Activated B cell treated with CpG ODN at 0.5 μM for 24 hours (primary cell): ENCODE results near the gene PHRF1. TPM values are rescaled to one million over a fixed set of nuclear protein-coding genes. Genes with fewer than 3 reads are reported as not detected.

ENCODE experiments used
- ATAC-seq: fragments of 200-7000 bp; cut with Tn5 transposase; one replicate; pipeline ENCODE4 v1.10.0; 2021; ENCODE audit warnings: low read depth, mild to moderate bottlenecking, moderate library complexity
- CTCF ChIA-PET: fragments of 350-600 bp; sonication (Branson Sonifier 250); formaldehyde crosslinking; loops from one replicate; lab custom pipeline; 2021; ENCODE audit warnings: antibody characterized with exemption; lab: Charles Lee
- POLR2A ChIA-PET: fragments of 350-600 bp; sonication (Branson Sonifier 250); formaldehyde crosslinking; loops from one replicate; lab custom pipeline; 2021; ENCODE audit warnings: antibody characterized with exemption; lab: Charles Lee
- DNase-seq: peaks from one replicate; pipeline ENCODE4 v3.0.0; 2022
- H3K27ac Mint-ChIP-seq: one replicate; pipeline ENCODE4 v1.8.0; 2020; ENCODE audit warnings: mixed read lengths
- H3K27me3 Mint-ChIP-seq: one replicate; pipeline ENCODE4 v1.8.0; 2021; ENCODE audit warnings: mixed read lengths
- H3K36me3 Mint-ChIP-seq: one replicate; pipeline ENCODE4 v1.8.0; 2021; ENCODE audit warnings: low read depth, mixed read lengths
- H3K4me1 Mint-ChIP-seq: one replicate; pipeline ENCODE4 v1.8.0; 2021; ENCODE audit warnings: mixed read lengths
- H3K4me3 Mint-ChIP-seq: one replicate; pipeline ENCODE4 v1.8.0; 2020; ENCODE audit warnings: mild to moderate bottlenecking, mixed read lengths
- H3K9me3 Mint-ChIP-seq: one replicate; pipeline ENCODE4 v1.8.0; 2020; ENCODE audit warnings: mixed read lengths
- CTCF ChIP-seq: fragments of 200-600 bp; IDR thresholded peaks from one replicate; pipeline ENCODE4 v1.8.0; 2022; ENCODE audit warnings: antibody characterized with exemption, mild to moderate bottlenecking
- intact Hi-C: fragments of 100-400 bp; cut with micrococcal nuclease; formaldehyde crosslinking; loops from one replicate; pipeline ENCODE4 v1.15.1; 2024
- total RNA-seq: library from RNA; stranded (reverse); gene quantifications from 2 replicates; pipeline ENCODE4 v1.2.3, GENCODE V29; 2022

Gene PHRF1
- total RNA-seq, 1 donor from 2014 or later = 49.6 TPM

DNA sequence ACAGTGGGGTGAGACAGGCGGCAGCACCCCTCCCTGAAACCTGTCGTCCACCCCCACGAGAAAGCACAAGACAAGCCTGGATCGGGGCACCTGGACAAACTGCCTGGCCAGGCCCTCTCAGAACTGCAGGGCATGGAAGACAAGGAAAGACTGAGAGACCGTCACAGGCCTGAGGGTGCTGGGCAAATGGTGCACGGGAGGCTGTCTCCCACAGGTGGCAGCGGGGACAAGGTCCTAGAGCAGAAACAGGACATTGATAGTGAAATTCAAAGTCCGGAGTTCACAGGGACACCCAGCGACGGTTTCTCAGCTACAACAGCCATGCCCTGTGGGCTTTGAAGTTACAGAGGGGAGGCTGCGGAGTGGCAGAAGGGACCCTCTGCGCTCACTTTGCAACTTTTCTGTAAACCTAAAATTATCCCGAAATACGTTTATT lies 81.4 kb downstream of the PHRF1 start:
- ChIA-PET CTCF (no interaction called here), POLR2A (interaction anchor here (0.6 to 1.0 kb wide), 2 partner anchors 61 to 148 kb away, joined by 3 to 7 read pairs; no protein-coding TSS in a partner anchor)
- H3K27me3 Mint-ChIP-seq = no peaks in the 10 kb centered on the region
- H3K4me1 Mint-ChIP-seq = peaks cover 4% of the 10 kb centered on the region
- no peak for ATAC-seq
- H3K4me3 Mint-ChIP-seq = no peak overlapping the region
- peaks cover 36% of the 10 kb centered on the region for H3K36me3 Mint-ChIP-seq
- no peak for DNase-seq
- intact Hi-C loops = no loop called here
- H3K9me3 Mint-ChIP-seq = no peaks in the 10 kb centered on the region
- H3K27ac Mint-ChIP-seq = no peak overlapping the region
- TF ChIP-seq CTCF = no peak

GRCh38 chr11:659532-660085 lies 83.3 kb downstream of the PHRF1 start:
- Mint-ChIP-seq H3K27ac (no peak overlapping the region), H3K9me3 (no peaks in the 10 kb centered on the region), H3K4me3 (no peak overlapping the region), H3K27me3 (no peaks in the 10 kb centered on the region), H3K36me3 (peaks cover 39% of the 10 kb centered on the region), H3K4me1 (peaks cover 4% of the 10 kb centered on the region)
- ATAC-seq = peak; percentile 37
- ChIA-PET CTCF (no interaction called here), POLR2A (no interaction called here)
- no peak for TF ChIP-seq CTCF
- intact Hi-C loops = no loop called here
- no peak for DNase-seq

- POLR2A ChIA-PET = no interaction called here
- peaks cover 40% of the 10 kb centered on the region for H3K36me3 Mint-ChIP-seq
- DNase-seq (no peak), ATAC-seq (no peak)
- intact Hi-C loops = no loop called here
- H3K4me1 Mint-ChIP-seq = peaks cover 4% of the 10 kb centered on the region
- no peaks in the 10 kb centered on the region for H3K9me3 Mint-ChIP-seq
- H3K27me3 Mint-ChIP-seq = no peaks in the 10 kb centered on the region
- CTCF ChIA-PET = interaction anchor here (2.9 kb wide), 1 partner anchor 65 kb away, joined by 34 read pairs; no protein-coding TSS in a partner anchor
- TF ChIP-seq CTCF = no peak
- H3K4me3 Mint-ChIP-seq = no peak overlapping the region
- no peak overlapping the region for H3K27ac Mint-ChIP-seq
Measured at GRCh38 chr11:660281-660680, 84.0 kb downstream of the PHRF1 start.

GRCh38 chr11:660681-661444 lies 84.6 kb downstream of the PHRF1 start:
- DNase-seq (no peak), ATAC-seq (no peak)
- Mint-ChIP-seq H3K9me3 (no peaks in the 10 kb centered on the region), H3K27ac (no peak overlapping the region), H3K36me3 (peaks cover 42% of the 10 kb centered on the region), H3K27me3 (no peaks in the 10 kb centered on the region), H3K4me1 (peaks cover 4% of the 10 kb centered on the region), H3K4me3 (no peak overlapping the region)
- no peak for TF ChIP-seq CTCF
- CTCF ChIA-PET = interaction anchor here (0.6 to 2.9 kb wide), 5 partner anchors 20 to 106 kb away, joined by 3 to 34 read pairs (median 8); no protein-coding TSS in a partner anchor
- POLR2A ChIA-PET = no interaction called here
- intact Hi-C loops = no loop called here

Other genes starting within 250 kb of the PHRF1 start
- not detected in 2 replicates for gene B4GALNT4, start 207.0 kb upstream of the PHRF1 start, total RNA-seq
- 0.18 TPM in 1 of 2 replicates, not detected in the other for gene PKP3, start 182.3 kb upstream of the PHRF1 start, total RNA-seq
- 19.8 and 24.2 TPM in 2 replicates for gene SIGIRR, start 161.5 kb upstream of the PHRF1 start, total RNA-seq
- gene ANO9, start 134.5 kb upstream of the PHRF1 start, total RNA-seq = 37.2 and 46.1 TPM in 2 replicates
- 17.8 and 22.0 TPM in 2 replicates for gene PTDSS2, start 126.2 kb upstream of the PHRF1 start, total RNA-seq
- gene RNH1, start 69.2 kb upstream of the PHRF1 start, total RNA-seq = 101 and 103 TPM in 2 replicates
- 37.2 and 43.9 TPM in 2 replicates for gene HRAS, start 40.9 kb upstream of the PHRF1 start, total RNA-seq
- gene LRRC56, start 38.9 kb upstream of the PHRF1 start, total RNA-seq = 7.1 and 7.9 TPM in 2 replicates
- 8.6 and 9.1 TPM in 2 replicates for gene LMNTD2, start 15.7 kb upstream of the PHRF1 start, total RNA-seq
- gene RASSF7, start 15.5 kb upstream of the PHRF1 start, total RNA-seq = 14.2 and 14.9 TPM in 2 replicates
- gene IRF7, start 39.5 kb downstream of the PHRF1 start, total RNA-seq = 74.1 and 75.5 TPM in 2 replicates
- not detected in 2 replicates for gene CDHR5, start 48.5 kb downstream of the PHRF1 start, total RNA-seq
- gene SCT, start 50.7 kb downstream of the PHRF1 start, total RNA-seq = not detected in 2 replicates
- gene DRD4, start 60.8 kb downstream of the PHRF1 start, total RNA-seq = 0.42 and 0.49 TPM in 2 replicates
- gene DEAF1, start 118.8 kb downstream of the PHRF1 start, total RNA-seq = 36.1 and 39.8 TPM in 2 replicates
- gene TMEM80, start 119.3 kb downstream of the PHRF1 start, total RNA-seq = 34.1 and 44.4 TPM in 2 replicates
- 5.6 and 5.9 TPM in 2 replicates for gene EPS8L2, start 129.8 kb downstream of the PHRF1 start, total RNA-seq
- gene TALDO1, start 171.0 kb downstream of the PHRF1 start, total RNA-seq = 194 and 244 TPM in 2 replicates
- gene GATD1, start 201.0 kb downstream of the PHRF1 start, total RNA-seq = 60.3 and 63.3 TPM in 2 replicates
- 0.27 and 0.34 TPM in 2 replicates for gene CEND1, start 213.6 kb downstream of the PHRF1 start, total RNA-seq
- gene SLC25A22, start 221.8 kb downstream of the PHRF1 start, total RNA-seq = 30.1 and 35.4 TPM in 2 replicates
- 21.3 and 25.6 TPM in 2 replicates for gene PIDD1, start 228.8 kb downstream of the PHRF1 start, total RNA-seq
- gene RPLP2, start 233.5 kb downstream of the PHRF1 start, total RNA-seq = 4,124 and 4,449 TPM in 2 replicates
- 52.9 and 53.2 TPM in 2 replicates for gene PNPLA2, start 242.4 kb downstream of the PHRF1 start, total RNA-seq